Mucosa of rectum (tissue), 2 donors: ENCODE measurements around the gene NEK1.
"Not testable (repeated sequence)": the region's sequence is repeated elsewhere in the genome, so short reads cannot be mapped to it uniquely, and the experiment has no call there.

Source experiments
- H3K27ac ChIP-seq, 2 donors: one replicate each; pipeline ENCODE4 v1.7.0; 2013; ENCODE audit warnings: inconsistent platforms in 2 of 2, low read depth in 2 of 2, low read length in 2 of 2
- H3K27me3 ChIP-seq, 2 donors: one replicate each; pipeline ENCODE4 v1.7.0; 2013; ENCODE audit warnings: low read length in 2 of 2; ENCODE audit not compliant: control insufficient read depth in 2 of 2, insufficient read depth in 2 of 2
- H3K36me3 ChIP-seq, 2 donors: one replicate each; pipeline ENCODE4 v1.7.0; 2013; ENCODE audit warnings: low read length in 2 of 2; ENCODE audit not compliant: control insufficient read depth in 2 of 2, insufficient read depth in 2 of 2
- H3K4me1 ChIP-seq, 2 donors: one replicate each; pipeline ENCODE4 v1.7.0; 2013; ENCODE audit warnings: low read length in 2 of 2, mild to moderate bottlenecking in 1 of 2; ENCODE audit not compliant: control insufficient read depth in 2 of 2, insufficient read depth in 2 of 2
- H3K4me3 ChIP-seq, 2 donors: one replicate each; pipeline ENCODE4 v1.7.0; 2013; ENCODE audit warnings: low read length in 2 of 2
- H3K9ac ChIP-seq, 2 donors: one replicate each; pipeline ENCODE4 v1.7.0; 2013; ENCODE audit warnings: low read length in 2 of 2, low read depth in 1 of 2, mild to moderate bottlenecking in 1 of 2
- H3K9me3 ChIP-seq, 2 donors: one replicate each; pipeline ENCODE4 v1.7.0; 2013; ENCODE audit warnings: low read length in 2 of 2; ENCODE audit not compliant: control insufficient read depth in 2 of 2
- donor health status: healthy.
- donor health status: Normal muscosa, but diverticular disease.

The NEK1 gene

DNA sequence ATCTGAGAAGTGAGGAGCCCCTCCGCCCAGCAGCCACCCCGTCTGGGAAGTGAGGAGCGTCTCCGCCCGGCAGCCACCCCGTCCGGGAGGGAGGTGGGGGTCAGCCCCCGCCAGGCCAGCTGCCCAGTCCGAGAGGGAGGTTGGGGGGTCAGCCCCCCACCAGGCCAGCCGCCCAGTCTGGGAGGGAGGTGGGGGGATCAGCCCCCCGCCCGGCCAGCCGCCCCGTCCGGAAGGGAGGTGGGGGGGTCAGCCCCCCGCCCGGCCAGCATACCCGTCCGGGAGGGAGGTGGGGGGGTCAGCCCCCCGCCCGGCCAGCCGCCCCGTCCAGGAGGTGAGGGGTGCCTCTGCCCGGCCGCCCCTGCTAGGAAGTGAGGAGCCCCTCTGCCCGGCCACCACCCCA lies 42.1 kb downstream of the NEK1 start:
- H3K4me1 ChIP-seq, H3K4me3 ChIP-seq, H3K27ac ChIP-seq, H3K9ac ChIP-seq, H3K36me3 ChIP-seq, H3K9me3 ChIP-seq, H3K27me3 ChIP-seq: not testable (repeated sequence)

DNA sequence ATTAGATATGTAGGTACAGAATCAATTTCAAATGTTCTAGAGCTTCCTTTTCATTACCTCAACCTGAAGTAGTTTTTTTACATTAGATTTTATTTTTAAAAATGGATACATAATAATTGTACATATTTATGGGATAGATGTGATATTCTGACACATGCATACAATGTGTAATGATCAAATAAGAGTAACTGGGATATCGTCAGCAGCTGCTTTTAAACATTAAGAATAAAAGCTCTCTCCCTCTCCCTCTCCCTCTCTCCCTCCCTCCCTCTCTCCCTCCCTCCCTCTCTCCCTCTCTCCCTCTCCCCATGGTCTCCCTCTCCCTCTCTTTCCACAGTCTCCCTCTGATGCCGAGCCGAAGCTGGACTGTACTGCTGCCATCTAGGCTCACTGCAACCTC lies 43.2 kb downstream of the NEK1 start:
- H3K4me1 ChIP-seq: not testable (repeated sequence)

DNA sequence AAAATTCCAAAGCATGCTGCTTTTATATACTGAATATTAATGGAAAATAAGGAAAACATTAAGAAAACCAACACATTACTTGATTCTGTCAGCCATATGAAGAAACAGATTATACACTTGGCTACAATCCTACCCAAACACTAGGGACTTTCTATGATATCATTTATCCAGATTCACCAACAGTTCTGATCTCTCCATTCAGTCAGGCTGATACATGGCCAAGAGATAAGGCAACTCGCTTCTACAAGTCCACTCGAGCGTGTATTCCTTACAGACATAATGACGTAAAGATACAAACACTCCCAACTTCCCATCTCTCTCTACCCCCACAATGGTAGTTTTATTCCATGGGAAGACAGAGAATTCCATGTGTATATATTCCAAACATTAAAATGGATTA lies 44.5 kb downstream of the NEK1 start:
- no peak overlapping the region for H3K4me3 ChIP-seq
- H3K27me3 ChIP-seq: no peaks in the 10 kb centered on the region
- peaks cover 0 to 3% of the 10 kb centered on the region in 2 donors for H3K36me3 ChIP-seq
- H3K9me3 ChIP-seq: no peaks in the 10 kb centered on the region
- no peak overlapping the region for H3K27ac ChIP-seq
- no peak overlapping the region for H3K9ac ChIP-seq
- H3K4me1 ChIP-seq: no peaks in the 10 kb centered on the region

More for the DNA sequence above, 43.2 kb downstream of the NEK1 start:
- not testable (repeated sequence) for H3K9me3 ChIP-seq, H3K9ac ChIP-seq, H3K36me3 ChIP-seq, H3K27me3 ChIP-seq, H3K27ac ChIP-seq, H3K4me3 ChIP-seq

DNA sequence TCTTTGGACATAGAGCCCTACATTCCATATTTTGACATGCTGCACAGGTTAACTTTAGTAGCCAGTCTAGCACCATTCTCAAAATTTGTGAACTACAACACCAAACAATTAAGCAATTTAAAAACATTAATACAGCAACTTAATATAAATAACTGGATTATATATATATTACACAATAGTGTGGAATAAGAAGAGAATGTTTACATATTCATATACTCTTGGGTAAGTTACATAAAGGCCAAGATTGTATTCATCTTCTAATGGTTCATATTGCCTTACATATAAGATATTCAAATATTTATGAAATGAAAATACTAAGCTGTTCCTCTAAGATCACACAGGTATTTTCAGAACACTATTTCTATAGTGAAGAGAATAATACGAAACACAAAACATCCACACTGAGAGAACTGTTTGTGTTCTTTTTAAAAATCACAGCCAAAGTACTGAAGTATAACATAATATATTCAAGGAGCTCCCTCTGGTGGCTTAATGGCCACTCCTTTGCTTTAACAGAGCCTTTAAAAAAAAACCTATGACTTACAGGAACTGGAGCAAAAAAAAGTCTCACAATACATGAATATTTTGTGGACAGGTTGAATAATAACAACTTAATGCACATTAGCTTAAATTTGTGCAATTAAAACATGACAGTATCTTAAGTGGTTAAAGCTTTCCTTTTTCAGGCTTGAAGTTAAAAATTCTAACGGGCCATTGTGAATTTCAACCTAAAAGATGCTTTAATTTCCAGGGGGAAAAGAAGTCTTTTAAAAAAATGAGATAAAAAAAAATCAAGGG lies 46.2 kb downstream of the NEK1 start:
- no peak overlapping the region for H3K4me3 ChIP-seq
- no peak overlapping the region for H3K27ac ChIP-seq
- no peaks in the 10 kb centered on the region for H3K27me3 ChIP-seq
- H3K9ac ChIP-seq: no peak overlapping the region
- peaks cover 0 to under 1% of the 10 kb centered on the region in 2 donors for H3K36me3 ChIP-seq
- H3K4me1 ChIP-seq: no peaks in the 10 kb centered on the region
- no peaks in the 10 kb centered on the region for H3K9me3 ChIP-seq

DNA sequence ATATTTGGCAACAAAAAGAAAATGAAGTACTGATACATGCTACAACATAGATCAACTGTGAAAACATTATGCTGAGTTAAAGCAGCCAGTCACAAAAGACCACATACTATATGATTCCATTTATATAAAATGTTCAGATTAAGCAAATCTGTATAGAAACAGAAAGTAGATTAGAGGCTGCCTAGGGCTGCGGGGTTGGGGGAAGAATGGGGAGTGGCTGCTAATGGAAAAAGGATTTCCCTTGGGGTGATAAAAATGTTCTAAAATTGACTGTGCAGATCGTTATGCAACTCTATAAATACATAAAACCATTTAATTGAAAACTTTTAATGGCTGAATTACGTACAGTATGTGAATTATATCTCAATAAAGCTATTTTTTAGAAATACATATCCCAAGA lies 46.8 kb downstream of the NEK1 start:
- Histone ChIP-seq H3K9me3 (no peaks in the 10 kb centered on the region), H3K27ac (no peak overlapping the region), H3K27me3 (no peaks in the 10 kb centered on the region), H3K4me1 (no peaks in the 10 kb centered on the region), H3K9ac (no peak overlapping the region), H3K4me3 (no peak overlapping the region), H3K36me3 (no peaks in the 10 kb centered on the region)

DNA sequence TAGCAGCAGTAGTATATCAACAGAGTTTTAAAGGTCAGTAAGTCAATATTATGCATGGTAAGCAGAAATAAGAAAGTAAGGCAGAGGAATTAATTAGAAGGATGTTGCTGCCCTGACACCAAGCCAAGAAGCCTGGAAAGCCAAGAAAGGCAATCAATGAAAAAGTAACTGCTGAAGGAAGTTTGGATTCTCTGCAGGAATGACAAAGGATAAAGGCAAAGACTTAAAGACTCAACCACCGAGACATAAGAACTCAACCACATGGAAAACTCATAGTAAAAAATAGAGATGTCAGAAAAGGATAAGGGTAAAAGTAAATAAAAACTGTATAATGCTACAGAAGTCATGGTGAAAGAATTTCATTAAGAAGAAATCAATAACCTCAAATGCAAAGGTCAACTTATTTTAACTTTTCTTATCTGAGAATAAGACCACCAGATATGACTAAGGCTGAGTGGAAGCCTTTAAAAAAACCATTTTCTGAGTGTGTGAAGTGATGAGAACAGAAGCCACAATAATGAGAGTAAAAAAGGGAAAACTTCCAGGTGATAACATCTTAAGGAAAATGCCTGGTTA lies 55.2 kb downstream of the NEK1 start:
- no peak overlapping the region for H3K9ac ChIP-seq
- no peaks in the 10 kb centered on the region for H3K4me1 ChIP-seq
- no peak overlapping the region for H3K4me3 ChIP-seq
- no peaks in the 10 kb centered on the region for H3K27me3 ChIP-seq
- no peak overlapping the region for H3K27ac ChIP-seq
- no peaks in the 10 kb centered on the region for H3K9me3 ChIP-seq
- peaks cover 0 to 8% of the 10 kb centered on the region in 2 donors for H3K36me3 ChIP-seq

DNA sequence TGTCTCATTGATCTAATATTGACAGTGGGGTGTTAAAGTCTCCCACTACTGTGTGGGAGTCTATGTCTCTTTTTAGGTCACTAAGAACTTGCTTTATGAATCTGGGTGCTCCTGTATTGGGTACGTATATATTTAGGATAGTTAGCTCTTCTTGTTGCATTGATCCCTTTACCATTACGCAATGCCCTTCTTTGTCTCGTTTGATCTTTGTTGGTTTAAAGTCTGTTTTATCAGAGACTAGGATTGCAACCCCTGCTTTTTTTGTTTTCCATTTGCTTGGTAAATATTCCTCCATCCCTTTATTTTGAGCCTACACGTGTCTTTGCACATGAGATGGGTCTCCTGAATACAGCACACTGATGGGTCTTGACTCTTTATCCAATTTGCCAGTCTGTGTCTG lies 65.8 kb downstream of the NEK1 start:
- not testable (repeated sequence) for H3K9ac ChIP-seq, H3K36me3 ChIP-seq, H3K4me3 ChIP-seq, H3K9me3 ChIP-seq, H3K27me3 ChIP-seq, H3K4me1 ChIP-seq, H3K27ac ChIP-seq

DNA sequence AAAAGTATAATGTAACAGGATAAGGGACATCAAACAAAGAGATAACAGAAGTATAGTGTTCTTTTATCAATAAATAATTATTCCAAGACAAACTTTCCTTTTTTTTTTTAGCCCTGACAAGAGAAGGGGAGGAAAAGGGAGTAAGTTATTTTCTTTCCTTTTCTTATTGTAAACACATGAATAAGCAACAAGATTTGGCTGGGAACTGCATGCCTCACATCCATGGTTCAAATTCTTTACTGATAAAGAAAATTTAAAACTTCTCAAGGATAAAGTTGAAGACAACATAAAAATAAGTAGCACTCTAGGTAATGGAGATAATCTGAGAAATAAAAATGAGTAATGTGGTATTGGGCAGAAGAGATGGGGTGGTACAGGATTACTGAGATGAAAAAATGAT lies 71.6 kb downstream of the NEK1 start:
- H3K9ac ChIP-seq: no peak overlapping the region
- H3K36me3 ChIP-seq: no peaks in the 10 kb centered on the region
- H3K4me1 ChIP-seq: no peaks in the 10 kb centered on the region
- no peak overlapping the region for H3K4me3 ChIP-seq
- H3K27me3 ChIP-seq: no peaks in the 10 kb centered on the region
- H3K9me3 ChIP-seq: no peaks in the 10 kb centered on the region
- H3K27ac ChIP-seq: no peak overlapping the region

DNA sequence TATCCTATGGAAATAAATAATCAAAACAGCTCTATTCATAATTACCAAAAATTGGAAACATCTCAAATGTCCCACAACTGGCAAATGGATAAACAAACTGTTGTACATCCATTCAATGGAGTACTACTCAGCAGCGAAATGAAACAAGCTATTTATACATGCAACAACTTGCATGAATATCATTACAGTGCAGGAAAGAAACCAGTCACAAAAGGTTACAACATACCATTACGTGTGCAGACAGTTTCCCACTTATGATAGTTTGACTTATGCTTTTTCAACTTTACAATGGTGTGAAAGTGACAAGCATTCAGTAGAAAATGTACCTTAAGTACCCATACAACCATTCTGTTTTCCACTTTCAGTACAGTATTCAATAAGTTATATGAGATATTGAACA lies 82.3 kb downstream of the NEK1 start:
- H3K36me3 ChIP-seq: no peaks in the 10 kb centered on the region

DNA sequence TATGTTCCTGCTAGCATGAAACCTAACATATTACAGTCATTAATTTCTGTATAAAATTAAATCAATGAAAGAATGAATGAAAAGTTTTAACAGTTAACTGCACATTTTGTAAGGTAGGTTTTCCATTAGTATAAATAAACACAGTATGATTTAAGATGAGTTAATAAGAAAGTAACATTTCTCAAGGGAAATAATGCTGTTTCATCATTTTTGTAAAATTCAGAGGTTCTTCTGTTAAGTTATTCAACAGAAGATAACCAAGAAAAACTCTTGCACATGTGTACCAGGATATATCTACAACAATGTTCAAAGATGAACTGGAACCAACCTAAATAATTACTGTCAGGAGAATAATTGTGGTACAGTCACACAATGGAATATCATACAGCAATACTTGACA lies 88.6 kb downstream of the NEK1 start:
- Histone ChIP-seq H3K4me1 (no peaks in the 10 kb centered on the region), H3K27ac (no peak overlapping the region), H3K9ac (no peak overlapping the region), H3K27me3 (no peaks in the 10 kb centered on the region), H3K4me3 (no peak overlapping the region), H3K9me3 (no peaks in the 10 kb centered on the region), H3K36me3 (no peaks in the 10 kb centered on the region)

More for the DNA sequence above, 82.3 kb downstream of the NEK1 start:
- no peaks in the 10 kb centered on the region for H3K27me3 ChIP-seq
- H3K4me3 ChIP-seq: no peak overlapping the region
- no peaks in the 10 kb centered on the region for H3K4me1 ChIP-seq
- no peak overlapping the region for H3K9ac ChIP-seq
- H3K9me3 ChIP-seq: no peaks in the 10 kb centered on the region
- no peak overlapping the region for H3K27ac ChIP-seq
